B cell (primary cell): Measurements from ENCODE around the gene ANKRD44.

ENCODE experiments used
- CTCF ChIP-seq: fragments of 200-600 bp; IDR thresholded peaks from one replicate; pipeline ENCODE4 v1.8.0; 2022; ENCODE audit warnings: antibody characterized with exemption, mild to moderate bottlenecking
- EZH2 ChIP-seq: IDR thresholded peaks from 2 replicates; pipeline ENCODE4 v1.6.1; 2012; ENCODE audit warnings: borderline replicate concordance, low read depth, mild to moderate bottlenecking, moderate library complexity, low read length; ENCODE audit not compliant: insufficient read depth, poor library complexity, severe bottlenecking

GRCh38 chr2:197200051-197200761 lies 110.4 kb downstream of the ANKRD44 start:
- no peak for TF ChIP-seq EZH2
- no peak for TF ChIP-seq CTCF
